ENCODE measurements around the gene SZT2. TPM values are rescaled to one million over a fixed set of nuclear protein-coding genes. Genes with fewer than 3 reads are reported as not detected.

The SZT2 gene
- total and polyA plus RNA-seq, 10 of the 15 experiments (the other 5 are each of a cell fraction or from before 2014, with no cell fraction given): 1.4 to 38.3 (median 12.7) TPM

- TF ChIP-seq FOXM1 (IDR thresholded peaks at IDR 0.05; ENCODE audit: low read depth, low read length): no peak
- TF ChIP-seq, protein P1, sequence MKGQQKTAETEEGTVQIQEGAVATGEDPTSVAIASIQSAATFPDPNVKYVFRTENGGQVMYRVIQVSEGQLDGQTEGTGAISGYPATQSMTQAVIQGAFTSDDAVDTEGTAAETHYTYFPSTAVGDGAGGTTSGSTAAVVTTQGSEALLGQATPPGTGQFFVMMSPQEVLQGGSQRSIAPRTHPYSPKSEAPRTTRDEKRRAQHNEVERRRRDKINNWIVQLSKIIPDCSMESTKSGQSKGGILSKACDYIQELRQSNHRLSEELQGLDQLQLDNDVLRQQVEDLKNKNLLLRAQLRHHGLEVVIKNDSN (IDR thresholded peaks at IDR 0.05; ENCODE audit: borderline replicate concordance, extremely low read length, insufficient read depth, low read depth, low read length): no peak
- TF ChIP-seq CBX5 (IDR thresholded peaks at IDR 0.05; ENCODE audit: low read depth): no peak
- TF ChIP-seq MYB (IDR thresholded peaks at IDR 0.05; ENCODE audit: borderline replicate concordance, low read depth, low read length): no peak
- no peak for TF ChIP-seq FOXK2 (IDR thresholded peaks at IDR 0.05)
- TF ChIP-seq HDAC6 (IDR thresholded peaks at IDR 0.05; ENCODE audit: unreplicated experiment): no peak
These were observed 48.9 kb downstream of the SZT2 start (continued) for GRCh38 chr1:43438576-43438952.

DNA sequence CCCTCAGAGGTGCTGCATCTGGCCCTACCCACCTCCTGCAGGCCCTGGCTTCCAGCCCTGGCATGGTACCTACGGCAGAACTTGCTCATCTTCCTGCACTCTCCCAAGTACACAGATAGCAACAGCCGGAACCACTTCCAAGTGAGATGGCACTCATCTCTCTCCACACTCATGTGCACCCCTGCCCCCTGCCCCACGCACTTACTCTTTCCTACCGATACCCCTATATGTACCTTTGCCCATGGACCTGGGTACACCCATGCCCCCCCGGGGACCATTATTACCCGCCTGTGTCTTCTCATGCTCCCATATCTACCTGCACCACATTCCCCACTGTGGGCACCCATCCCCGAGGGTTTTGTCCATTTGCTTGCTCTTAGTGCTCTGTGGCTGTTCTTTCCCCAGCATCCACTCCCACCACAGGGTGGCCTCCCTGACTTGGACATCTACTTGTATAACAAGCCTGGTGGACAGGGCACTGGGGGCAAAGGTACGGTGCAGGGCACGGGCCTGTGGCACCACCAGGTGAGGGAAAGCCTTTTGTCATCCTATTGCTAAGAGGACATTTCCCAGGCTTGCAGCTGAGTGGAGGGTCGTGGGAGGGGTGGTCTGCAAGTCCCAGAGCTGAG is 49.4 kb downstream of the SZT2 start:
- POLR2A ChIA-PET: no interaction called here

More for the DNA sequence above, 49.4 kb downstream of the SZT2 start:
- RAD21 ChIA-PET (ENCODE audit: unreplicated experiment): no interaction called here
- DNase-seq (ENCODE audit: low read depth, low spot score) (no peak), FAIRE-seq (no peak), ATAC-seq (no peak)
- Histone ChIP-seq H3K9ac (ENCODE audit: control insufficient read depth, insufficient read depth, low read length) (no peak overlapping the region), H3K27ac (ENCODE audit: control insufficient read depth, insufficient read depth) (no peak overlapping the region), H3K4me3 (no peak overlapping the region), H3K36me3 (ENCODE audit: control insufficient read depth in 2 of 2, insufficient read depth in 2 of 2, low read length in 1 of 2) (peaks cover 2 to 40% of the 10 kb centered on the region in 2 experiments; a peak in 3 of 4 replicates), H3K9me3 (replicated peaks; ENCODE audit: control insufficient read depth, insufficient read depth, low read length) (no peaks in the 10 kb centered on the region), H3K79me2 (ENCODE audit: control insufficient read depth, insufficient read depth, low read length) (no peaks in the 10 kb centered on the region), H3K4me1 (ENCODE audit: control insufficient read depth, insufficient read depth, low read length) (no peaks in the 10 kb centered on the region), H3K4me2 (ENCODE audit: control insufficient read depth, insufficient read depth) (no peak overlapping the region), H3K27me3 (replicated peaks in 1 of 2; ENCODE audit: control insufficient read depth in 2 of 2, insufficient read depth in 2 of 2, low read length in 1 of 2) (no peaks in the 10 kb centered on the region), H2AFZ (ENCODE audit: control insufficient read depth, low read depth, low read length) (no peak overlapping the region), H4K20me1 (ENCODE audit: control insufficient read depth, insufficient read depth) (peaks cover 4% of the 10 kb centered on the region; the same call in 1 of the 2 replicates)
- no peak for TF ChIP-seq EGR1 (IDR thresholded peaks at IDR 0.05; ENCODE audit: borderline replicate concordance in 1 of 2, low read depth in 2 of 2, low read length in 2 of 2)
- TF ChIP-seq ATF7 (IDR thresholded peaks at IDR 0.05; ENCODE audit: low read depth): no peak
- TF ChIP-seq, protein P2, sequence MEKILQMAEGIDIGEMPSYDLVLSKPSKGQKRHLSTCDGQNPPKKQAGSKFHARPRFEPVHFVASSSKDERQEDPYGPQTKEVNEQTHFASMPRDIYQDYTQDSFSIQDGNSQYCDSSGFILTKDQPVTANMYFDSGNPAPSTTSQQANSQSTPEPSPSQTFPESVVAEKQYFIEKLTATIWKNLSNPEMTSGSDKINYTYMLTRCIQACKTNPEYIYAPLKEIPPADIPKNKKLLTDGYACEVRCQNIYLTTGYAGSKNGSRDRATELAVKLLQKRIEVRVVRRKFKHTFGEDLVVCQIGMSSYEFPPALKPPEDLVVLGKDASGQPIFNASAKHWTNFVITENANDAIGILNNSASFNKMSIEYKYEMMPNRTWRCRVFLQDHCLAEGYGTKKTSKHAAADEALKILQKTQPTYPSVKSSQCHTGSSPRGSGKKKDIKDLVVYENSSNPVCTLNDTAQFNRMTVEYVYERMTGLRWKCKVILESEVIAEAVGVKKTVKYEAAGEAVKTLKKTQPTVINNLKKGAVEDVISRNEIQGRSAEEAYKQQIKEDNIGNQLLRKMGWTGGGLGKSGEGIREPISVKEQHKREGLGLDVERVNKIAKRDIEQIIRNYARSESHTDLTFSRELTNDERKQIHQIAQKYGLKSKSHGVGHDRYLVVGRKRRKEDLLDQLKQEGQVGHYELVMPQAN (conservative IDR thresholded peaks at IDR 0.05): no peak
- CTCF ChIA-PET: no interaction called here
- intact Hi-C loops (cut with micrococcal nuclease; ENCODE audit: unreplicated experiment): no loop called here
- no TSS peak for BruUV-seq (replicated peaks)
- in situ Hi-C loops (cut with MboI): no loop called here
- WGBS (ENCODE audit: insufficient coverage, insufficient replicate concordance, low lambda C conversion rate, missing lambda C conversion rate): 100% methylated on average over 10 of the region's 10 CpGs
- SMC1A ChIA-PET (ENCODE audit: uncharacterized antibody, unreplicated experiment): no interaction called here

All from GM12878 (cell line).